GM21619 (cell line): ENCODE data around the gene CRTC3.
A peak's percentile ranks its signal among the peaks of the same experiment; 100 is the strongest.
"Not testable (repeated sequence)": the region's sequence is repeated elsewhere in the genome, so short reads cannot be mapped to it uniquely, and the experiment has no call there.

Source experiments
- ATAC-seq: cut with Tn5 transposase; IDR thresholded peaks from one replicate; pipeline ENCODE4 v1.9.1; 2021; ENCODE audit not compliant: unreplicated experiment

CRTC3 gene

DNA sequence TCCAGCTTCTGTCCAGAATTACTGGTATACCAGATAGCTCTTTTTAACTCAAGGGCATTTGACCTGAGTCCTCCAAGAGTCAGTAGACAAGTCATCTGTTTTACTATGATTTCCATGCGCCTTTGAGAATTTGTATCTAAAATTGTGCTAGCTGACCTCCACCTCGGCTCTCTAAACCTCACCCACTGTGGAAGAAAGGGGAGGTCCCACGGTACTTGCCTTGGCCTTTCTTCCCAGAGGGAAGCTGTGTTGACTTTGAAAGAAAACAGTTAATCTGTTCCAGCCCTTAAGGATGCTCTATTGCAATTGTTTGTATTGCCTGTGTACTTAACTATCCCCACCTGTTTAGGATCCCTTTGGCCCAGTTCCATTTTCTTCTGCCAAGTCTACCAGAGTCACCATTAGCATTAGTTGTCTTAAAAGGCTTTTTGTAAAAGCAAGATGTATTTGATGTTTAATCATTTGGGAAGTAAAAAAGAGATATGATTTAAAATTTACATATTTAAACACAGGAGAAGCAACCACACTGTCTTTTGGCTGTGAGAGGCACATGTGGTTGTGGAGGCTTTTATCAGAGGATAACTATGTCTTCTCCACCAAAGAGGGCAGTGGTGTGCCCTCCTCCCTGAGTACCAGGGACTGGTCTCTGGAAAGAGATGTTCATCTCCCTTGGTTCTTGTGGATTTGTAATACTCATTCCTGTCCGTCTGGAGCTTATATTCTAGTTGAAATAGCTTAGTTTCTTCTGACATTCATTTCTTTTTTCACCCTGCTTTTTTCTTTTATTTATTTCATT lies 88.8 kb downstream of the CRTC3 start:
- no peak for ATAC-seq

DNA sequence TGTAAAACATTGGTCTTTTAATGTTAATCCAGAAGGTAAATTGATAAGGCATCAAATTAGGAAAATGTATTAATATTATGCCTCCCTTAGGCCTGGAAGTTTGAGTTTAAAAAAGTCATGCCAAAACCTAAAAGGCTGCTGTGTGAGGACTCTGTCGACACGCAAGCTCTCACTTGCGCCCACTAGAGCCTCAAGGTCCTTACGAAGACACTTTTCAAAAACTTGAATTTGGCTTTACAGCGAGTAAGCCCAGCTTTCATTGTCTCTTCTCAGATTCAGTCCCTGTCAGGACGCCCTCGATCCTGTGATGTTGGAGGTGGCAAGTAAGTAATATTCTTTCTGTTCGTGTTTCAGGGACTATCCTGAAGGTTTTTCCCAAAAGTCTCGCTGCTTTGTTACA lies 89.7 kb downstream of the CRTC3 start:
- no peak for ATAC-seq

DNA sequence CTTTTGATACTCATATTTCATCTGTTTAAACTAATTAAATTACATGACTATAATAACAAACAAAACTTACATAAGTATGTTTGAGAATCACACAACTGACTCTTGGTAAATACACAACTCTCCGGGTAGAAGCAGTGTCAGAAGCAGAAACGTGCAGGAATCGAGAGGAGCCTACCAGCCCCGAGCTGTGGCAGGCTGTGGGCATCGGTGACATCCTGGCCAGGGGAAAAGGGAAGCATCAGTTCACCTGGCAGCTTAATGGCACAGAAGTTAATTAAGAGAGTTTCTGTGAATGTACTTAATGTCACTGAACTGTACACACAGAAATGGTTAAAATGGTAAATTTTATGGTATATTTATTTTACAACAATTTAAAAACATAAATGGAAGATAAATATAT lies 90.2 kb downstream of the CRTC3 start:
- no peak for ATAC-seq

DNA sequence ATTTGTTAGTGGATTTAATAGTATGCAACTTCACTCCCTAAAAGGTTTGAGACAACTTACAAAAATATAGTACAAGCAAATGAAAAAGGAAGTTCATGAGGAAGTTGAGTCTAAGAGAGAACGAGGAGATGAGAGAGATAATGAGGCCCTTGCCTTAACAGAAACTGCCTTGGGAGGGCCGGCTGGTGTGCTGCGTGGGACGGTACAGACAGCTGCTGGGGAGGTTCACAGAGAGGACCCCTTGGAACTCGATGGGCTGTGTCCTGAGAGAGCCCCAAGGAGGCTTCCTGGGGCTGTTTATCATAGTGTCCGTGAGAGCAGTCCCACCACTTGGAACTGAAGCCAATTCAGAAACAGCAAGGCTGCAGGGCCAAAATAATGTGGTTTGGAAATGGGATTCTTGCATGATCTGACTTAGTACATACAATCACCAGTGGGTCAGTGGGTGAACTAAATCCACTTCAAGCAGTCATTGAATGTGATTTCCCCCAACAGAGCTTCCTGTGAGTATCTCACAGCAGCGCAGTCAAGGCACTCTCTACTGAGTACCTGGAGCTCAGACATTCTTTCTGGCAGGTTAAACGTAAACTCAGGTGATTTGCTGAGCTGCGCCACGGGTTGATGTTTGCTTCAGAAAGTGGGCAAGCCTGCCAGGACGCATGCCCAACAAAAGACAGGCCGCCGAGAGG lies 90.8 kb downstream of the CRTC3 start:
- ATAC-seq: peak; percentile 75

DNA sequence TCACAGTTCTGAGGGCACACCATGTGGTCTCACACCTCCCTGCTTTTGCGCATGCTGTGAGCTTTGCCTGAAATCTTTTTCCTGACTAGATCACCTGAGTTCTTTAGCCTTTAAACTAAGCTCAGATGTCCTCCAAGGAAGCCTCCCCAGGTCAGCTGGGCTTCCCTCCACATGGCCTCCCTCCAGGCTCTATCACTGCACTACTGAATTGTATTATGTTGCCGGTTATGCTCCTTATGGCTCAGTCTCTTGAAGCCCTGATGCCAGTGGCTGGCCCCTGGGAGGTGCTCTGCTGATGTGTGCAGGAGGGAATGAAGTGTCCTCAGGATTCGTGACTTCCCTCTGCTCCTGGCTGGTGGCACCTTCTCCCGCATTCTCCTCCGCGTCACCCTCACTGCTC lies 94.1 kb downstream of the CRTC3 start:
- ATAC-seq: no peak

DNA sequence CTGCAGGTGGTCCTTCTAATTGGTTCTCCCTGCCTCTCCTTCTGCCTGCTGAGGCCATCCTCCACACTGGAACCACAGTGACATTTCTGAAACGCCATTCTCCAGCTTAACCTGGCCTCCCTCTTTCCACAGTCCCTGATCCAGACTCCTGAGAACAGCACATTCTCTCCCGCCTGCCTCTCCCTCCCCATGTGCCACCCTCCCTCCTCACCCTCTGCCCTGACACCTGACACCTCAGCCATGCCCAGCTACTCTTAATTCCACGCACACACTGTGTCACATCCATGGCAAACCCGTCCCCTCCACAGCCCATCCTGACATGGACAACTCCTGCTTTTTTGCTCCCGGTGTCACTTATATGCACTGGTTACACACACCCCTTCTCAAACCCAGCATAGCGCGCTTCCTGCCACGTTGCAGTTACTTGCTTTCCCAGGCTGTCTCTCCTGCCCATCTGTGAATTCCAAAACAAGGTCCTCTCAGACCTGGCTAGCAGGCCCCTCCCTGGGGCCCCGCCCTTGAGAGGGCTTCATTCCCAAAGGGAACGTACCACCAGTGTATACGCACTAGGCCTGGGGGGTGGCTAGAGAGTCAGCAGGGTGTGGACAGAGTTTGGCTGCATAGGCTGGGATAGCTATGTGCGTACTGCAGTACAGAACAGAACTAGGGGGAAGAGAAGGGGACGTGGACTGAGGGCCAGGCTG lies 94.7 kb downstream of the CRTC3 start:
- ATAC-seq: no peak

DNA sequence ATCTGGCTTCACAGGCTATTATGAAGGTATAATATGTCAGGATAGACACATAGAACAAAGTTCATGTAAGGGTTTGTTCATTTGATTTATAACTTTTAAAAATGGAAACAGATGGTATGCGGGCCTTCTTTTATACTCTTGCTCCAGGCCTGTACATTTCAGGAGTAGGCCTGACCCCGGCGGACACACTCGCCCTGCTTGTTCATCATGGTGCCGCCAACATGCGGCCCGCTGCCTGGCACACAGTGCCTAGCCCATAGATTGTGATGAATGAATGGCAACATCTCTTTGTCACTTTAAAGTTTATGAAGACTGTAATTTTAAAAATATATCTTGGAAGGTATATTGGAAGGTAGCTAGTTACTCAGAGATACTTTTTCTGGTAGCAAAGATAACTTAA lies 95.3 kb downstream of the CRTC3 start:
- ATAC-seq: no peak

DNA sequence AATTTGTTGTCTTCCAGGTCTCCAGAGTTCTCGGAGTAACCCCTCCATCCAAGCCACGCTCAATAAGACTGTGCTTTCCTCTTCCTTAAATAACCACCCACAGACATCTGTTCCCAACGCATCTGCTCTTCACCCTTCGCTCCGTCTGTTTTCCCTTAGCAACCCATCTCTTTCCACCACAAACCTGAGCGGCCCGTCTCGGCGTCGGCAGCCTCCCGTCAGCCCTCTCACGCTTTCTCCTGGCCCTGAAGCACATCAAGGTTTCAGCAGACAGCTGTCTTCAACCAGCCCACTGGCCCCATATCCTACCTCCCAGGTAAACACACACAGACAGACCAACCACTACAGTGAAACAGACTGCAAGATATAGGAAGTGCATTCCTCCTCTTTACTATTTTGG lies 99.5 kb downstream of the CRTC3 start:
- ATAC-seq: no peak

DNA sequence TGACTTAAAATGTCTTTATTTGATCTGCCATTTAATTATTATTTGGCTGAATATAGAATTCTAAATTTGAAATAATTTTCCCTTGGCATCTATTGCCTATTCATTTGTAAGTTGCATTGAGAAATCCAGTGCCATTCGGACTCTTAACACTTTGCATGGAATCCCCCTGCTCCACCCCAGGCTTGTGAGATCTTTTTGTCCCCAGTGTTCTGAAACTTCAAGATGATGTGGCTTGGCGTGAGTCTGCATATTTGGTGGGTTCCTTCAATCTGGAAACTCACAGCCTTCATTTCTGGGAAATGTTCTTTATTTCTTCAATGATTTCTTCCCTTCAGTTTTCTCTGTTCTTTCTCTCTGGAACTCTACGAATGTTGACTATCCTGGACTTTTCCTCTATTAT lies 103.6 kb downstream of the CRTC3 start:
- no peak for ATAC-seq

DNA sequence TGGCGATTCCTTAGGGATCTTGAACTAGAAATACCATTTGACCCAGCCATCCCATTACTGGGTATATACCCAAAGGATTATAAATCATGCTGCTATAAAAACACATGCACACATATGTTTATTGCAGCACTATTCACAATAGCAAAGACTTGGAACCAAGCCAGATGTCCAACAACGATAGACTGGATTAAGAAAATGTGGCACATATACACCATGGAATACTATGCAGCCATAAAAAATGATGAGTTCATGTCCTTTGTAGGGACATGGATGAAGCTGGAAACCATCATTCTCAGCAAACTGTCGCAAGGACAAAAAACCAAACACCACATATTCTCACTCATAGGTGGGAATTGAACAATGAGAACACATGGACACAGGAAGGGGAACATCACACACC lies 107.3 kb downstream of the CRTC3 start:
- not testable (repeated sequence) for ATAC-seq

DNA sequence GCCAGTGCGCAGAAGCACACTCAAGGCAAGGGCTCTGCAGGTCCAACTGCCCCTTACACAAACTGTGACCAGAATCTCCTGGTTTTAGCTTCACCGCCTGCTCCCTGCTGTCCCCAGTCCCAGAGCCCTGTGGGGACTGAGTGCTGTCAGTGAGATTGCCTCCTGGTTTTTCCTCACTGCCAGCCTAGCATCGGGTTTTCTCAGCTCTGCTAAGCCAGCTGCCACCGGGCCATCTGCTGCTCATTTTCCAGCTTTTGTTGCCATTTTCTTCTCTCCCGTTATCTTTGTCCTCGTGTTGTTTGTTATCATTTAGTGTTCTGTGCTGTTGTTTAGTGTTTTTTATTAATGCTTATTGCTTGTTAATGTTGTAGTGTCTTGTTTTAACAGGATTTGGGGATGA lies 108.0 kb downstream of the CRTC3 start:
- ATAC-seq: no peak

DNA sequence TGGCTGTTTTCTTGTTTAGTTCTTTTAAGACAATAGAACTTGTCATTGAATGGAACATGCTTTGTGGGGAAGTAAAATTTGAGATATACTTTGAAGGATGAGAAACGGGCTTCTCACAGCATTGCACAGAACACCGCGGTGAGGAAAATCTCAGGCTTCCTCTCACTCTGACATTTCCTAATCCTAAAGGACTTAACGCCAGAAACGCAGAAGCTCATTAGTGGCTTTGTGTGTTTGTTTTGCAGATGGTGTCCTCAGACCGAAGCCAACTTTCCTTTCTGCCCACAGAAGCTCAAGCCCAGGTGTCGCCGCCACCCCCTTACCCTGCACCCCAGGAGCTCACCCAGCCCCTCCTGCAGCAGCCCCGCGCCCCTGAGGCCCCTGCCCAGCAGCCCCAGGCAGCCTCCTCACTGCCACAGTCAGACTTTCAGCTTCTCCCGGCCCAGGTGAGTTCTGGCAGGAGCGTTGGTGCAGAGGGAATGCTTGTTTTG lies 108.5 kb downstream of the CRTC3 start:
- no peak for ATAC-seq

DNA sequence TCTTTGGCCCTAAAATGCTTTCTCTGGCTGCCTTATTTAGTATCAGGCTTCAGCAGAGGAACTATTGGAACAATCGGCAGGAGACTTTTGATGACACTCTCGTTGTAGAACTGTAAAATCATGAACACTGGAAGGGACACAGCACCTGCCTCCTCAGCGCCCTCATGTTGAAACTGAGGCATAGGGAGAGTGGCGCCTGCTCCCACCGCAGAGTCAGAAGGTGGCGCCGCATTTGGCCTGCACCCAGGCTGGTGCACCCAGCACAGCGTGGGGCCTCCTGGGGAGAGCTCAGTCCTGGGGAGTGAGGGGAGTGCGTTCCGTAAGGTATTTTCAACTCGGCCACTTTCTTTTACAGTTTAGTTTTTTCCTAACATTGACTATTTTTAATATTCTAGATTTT lies 109.2 kb downstream of the CRTC3 start:
- ATAC-seq: no peak

DNA sequence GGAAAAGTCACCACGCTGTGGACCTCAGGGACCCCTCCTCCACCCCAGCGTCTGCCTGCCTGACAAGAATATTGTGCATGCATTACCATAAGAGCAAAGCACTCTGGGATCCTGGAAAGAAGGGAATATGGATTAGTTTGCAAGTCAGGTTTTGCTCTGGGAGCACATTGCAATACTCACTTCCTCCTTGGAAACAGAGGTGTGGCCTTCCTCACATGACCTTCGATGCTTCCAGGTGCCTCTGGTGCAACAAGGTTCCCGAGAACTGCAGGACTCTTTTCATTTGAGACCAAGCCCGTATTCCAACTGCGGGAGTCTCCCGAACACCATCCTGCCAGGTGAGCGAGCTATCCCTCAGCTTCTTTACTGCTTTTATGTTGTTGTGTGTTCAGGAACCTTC lies 111.1 kb downstream of the CRTC3 start:
- ATAC-seq: no peak

DNA sequence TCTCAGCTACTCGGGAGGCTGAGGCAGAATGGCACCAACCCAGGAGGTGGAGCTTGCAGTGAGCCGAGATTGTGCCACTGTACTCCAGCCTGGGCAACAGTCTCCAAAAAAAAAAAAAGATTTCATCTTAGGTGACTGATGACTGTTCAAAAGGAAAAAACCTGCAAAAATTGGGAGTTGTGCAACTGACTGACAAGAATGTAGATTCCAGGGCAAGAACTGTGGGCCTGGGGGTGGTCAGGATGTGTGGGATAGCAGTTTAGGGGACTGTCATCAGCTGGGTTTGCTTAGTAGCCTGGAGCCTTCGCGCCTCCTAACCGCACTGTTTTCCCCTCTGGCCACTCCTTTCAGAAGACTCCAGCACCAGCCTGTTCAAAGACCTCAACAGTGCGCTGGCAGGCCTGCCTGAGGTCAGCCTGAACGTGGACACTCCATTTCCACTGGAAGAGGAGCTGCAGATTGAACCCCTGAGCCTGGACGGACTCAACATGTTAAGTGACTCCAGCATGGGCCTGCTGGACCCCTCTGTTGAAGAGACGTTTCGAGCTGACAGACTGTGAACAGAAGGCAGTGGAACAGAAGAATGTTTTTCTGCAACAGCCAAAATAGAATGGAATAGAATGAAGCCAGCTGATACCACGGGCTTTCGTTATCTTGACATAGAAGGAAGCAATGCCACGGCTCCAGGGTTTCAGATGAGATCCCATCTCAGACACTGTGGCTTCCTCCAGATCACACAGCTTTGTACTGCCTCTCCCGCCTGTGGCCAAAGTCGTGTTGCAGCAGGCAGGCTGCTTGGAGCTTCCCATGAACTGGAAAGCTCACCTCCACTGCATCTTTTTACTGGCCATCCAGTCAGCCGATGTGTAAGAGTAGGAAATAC lies 112.1 kb downstream of the CRTC3 start:
- ATAC-seq: no peak

DNA sequence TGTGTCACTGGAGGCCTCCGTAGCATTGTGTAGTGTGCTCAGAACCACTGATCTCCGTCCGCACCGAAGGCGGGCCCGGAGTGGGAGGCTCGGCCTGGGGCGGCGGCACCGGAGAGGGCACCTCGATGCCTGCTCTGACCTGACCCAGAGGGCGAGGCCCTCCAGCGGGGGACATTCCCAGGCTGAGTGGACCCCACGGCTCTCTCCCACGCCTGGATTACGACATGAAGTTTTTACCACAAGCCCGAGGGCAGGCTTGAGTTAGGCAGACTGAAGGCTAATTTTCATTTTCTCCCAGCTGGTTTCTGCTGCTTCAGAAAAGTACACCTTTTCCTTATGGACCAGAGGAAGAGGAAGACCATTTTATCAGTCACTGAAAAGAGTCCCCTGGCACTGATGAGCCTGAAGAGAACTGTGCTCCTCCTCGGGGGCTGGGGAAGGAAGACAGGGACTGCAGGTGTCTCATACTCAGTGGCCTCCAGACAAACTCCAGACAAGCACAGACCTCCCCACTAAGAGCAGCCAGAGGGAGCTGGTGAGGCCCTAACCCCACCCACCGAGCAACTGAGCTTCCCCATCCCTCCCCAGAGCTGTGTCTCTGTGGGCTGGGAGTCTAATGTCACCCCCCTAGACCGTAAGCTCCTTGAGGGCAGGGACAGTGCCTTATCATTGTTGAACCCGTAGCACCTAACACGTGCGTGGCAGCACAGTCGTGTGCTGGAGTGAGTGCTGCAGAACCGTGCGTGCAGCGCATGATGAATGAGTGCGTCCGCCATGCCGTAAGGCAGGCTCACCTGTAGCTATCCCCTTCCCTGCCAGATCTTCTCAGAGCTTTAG lies 113.0 kb downstream of the CRTC3 start:
- ATAC-seq: no peak

DNA sequence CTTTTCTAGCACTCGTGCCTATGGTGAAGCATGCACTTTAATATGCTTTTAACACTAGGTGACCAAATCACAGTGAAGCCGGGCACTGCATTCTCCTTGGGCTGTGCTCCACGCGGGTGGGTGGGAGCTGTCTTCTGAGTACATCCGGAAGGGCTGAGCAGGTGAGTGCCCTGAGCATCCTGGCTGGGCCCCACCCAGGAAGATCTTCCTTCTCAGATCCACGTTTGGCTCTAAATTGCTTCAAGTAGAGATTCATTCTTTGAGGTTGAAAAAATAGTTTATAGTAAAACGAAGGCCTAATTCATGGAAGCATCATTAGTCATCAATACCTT lies 113.5 kb downstream of the CRTC3 start:
- ATAC-seq: no peak

DNA sequence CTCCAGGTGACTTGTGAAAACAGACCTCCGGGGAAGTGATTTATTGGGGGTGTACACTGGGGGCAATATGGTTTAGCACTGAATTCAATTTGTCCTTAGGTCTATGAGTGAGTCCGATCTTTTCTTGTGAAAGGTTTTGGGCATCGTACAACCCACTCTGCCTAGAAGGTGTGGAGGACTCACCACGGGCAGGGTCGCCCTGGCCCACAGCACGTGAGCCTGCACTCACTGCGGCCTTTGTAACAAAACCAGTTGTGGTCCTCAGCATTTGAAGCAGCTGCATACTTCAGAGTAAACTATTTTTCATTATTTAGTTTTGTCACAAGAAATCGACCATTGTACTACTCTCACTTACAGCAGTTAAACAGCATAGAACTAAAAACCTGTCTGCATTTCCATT lies 114.8 kb downstream of the CRTC3 start:
- ATAC-seq: no peak

DNA sequence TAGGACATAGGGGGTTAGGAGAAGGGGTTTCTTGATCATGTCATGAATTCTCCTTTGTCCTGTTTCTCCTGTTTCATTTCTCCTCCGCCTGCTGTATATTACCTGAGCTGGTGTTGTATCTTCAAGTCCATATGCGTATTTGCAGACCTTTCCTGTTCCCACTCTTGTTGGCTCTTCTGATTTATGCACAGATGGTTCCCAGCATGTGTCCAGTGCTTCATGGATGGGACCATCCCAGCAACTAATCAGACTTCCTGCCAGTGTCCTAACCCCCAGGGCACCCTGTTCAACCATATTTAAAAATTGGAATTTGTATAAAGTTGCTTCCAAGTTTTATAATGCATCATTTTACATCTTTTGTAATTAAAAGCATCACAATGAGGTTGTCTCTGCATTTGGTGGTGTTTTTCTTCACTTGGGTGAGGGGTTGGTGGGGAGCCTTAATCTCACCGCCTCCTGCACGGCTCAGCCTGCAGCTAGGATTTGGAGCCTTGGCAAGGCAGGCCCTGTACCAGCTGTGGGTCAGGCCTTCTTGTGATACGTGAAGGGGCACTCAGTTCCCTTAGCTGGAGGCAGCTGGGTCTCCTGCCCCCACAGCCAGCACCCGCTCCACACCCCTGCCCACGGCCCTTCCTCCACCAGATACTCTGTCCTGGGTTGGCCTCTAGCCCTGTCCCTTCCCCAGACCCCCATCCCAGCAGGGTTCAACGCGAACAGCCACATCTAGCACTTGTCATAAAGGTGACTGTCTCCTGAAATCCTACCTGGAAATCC lies 115.4 kb downstream of the CRTC3 start:
- ATAC-seq: no peak
